CD4-positive, alpha-beta T cell treated with Interferon alpha-2 for 1 hour (primary cell): ENCODE results near the gene RNU1-3.
"Not testable (repeated sequence)": the region's sequence is repeated elsewhere in the genome, so short reads cannot be mapped to it uniquely, and the experiment has no call there.

Source experiments
- DNase-seq, 2 donors: peaks; one replicate each; pipeline ENCODE4 v3.0.0-alpha.2; 2020 to 2022

RNU1-3 gene

GRCh38 chr1:16651560-16651959 is 15.2 kb downstream of the RNU1-3 start:
- not testable (repeated sequence) for DNase-seq

- DNase-seq, result not testable (repeated sequence)
Observed at GRCh38 chr1:16649960-16650359, 16.8 kb downstream of the RNU1-3 start.

GRCh38 chr1:16649390-16649789 is 17.4 kb downstream of the RNU1-3 start:
- not testable (repeated sequence) for DNase-seq

GRCh38 chr1:16648756-16649155 is 18.0 kb downstream of the RNU1-3 start:
- DNase-seq, result not testable (repeated sequence)

- not testable (repeated sequence) for DNase-seq
Observed at GRCh38 chr1:16648250-16648649, 18.5 kb downstream of the RNU1-3 start.

GRCh38 chr1:16647179-16648176 is 19.3 kb downstream of the RNU1-3 start:
- DNase-seq, result peak in 1 of 2 donors; percentile 32

- DNase-seq, result not testable (repeated sequence)
Observed at GRCh38 chr1:16646716-16647115, 20.0 kb downstream of the RNU1-3 start.

GRCh38 chr1:16646061-16646664 is 20.6 kb downstream of the RNU1-3 start:
- peak in 1 of 2 donors; percentile 1 for DNase-seq

GRCh38 chr1:16645271-16646060 is 21.3 kb downstream of the RNU1-3 start:
- DNase-seq, result peak in 1 of 2 donors; percentile 1

- peak; percentile 92 to 98 for DNase-seq
Observed at GRCh38 chr1:16644482-16645270, 22.1 kb downstream of the RNU1-3 start.

GRCh38 chr1:16644193-16644481 is 22.6 kb downstream of the RNU1-3 start:
- no peak for DNase-seq

GRCh38 chr1:16643476-16644192 is 23.1 kb downstream of the RNU1-3 start:
- peak in 1 of 2 donors; percentile 2 for DNase-seq

GRCh38 chr1:16643001-16643411 is 23.7 kb downstream of the RNU1-3 start:
- not testable (repeated sequence) for DNase-seq

GRCh38 chr1:16642025-16642966 is 24.5 kb downstream of the RNU1-3 start:
- not testable (repeated sequence) for DNase-seq

- DNase-seq, result not testable (repeated sequence)
Observed at GRCh38 chr1:16641159-16641975, 25.4 kb downstream of the RNU1-3 start.

GRCh38 chr1:16639091-16640031 is 27.4 kb downstream of the RNU1-3 start:
- DNase-seq, result not testable (repeated sequence)

GRCh38 chr1:16637941-16638778 is 28.6 kb downstream of the RNU1-3 start:
- not testable (repeated sequence) for DNase-seq
